Small intestine (tissue), 7 donors: Measurements from ENCODE around the gene KSR2. TPM values are rescaled to one million over a fixed set of nuclear protein-coding genes. Genes with fewer than 3 reads are reported as not detected.

Source experiments
- DNase-seq, 2 donors: peaks; one replicate each; pipeline versions ENCODE4 v3.0.0 to v3.0.0-alpha.2; 2013
- FAIRE-seq: peaks from 2 replicates; lab custom pipeline; 2012; peaks lifted over from hg19 to GRCh38; lab: Jason Lieb, UNC
- H3K27ac ChIP-seq, 3 donors: one replicate each; pipeline ENCODE4 v1.5.1; 2013; ENCODE audit warnings: low read length in 2 of 3, mild to moderate bottlenecking in 2 of 3, control low read depth in 1 of 3, inconsistent platforms in 1 of 3, low read depth in 1 of 3, moderate library complexity in 1 of 3
- H3K27me3 ChIP-seq, 3 donors: one replicate each; pipeline ENCODE4 v1.6.1; 2013; ENCODE audit warnings: low read length in 3 of 3, inconsistent platforms in 1 of 3; ENCODE audit not compliant: control insufficient read depth in 3 of 3, insufficient read depth in 3 of 3
- H3K36me3 ChIP-seq, 3 donors: one replicate each; pipeline ENCODE4 v1.6.1; 2013; ENCODE audit warnings: low read length in 3 of 3, inconsistent platforms in 1 of 3, low read depth in 1 of 3, mild to moderate bottlenecking in 1 of 3, moderate library complexity in 1 of 3; ENCODE audit not compliant: control insufficient read depth in 3 of 3, insufficient read depth in 2 of 3
- H3K4me1 ChIP-seq, 3 donors: one replicate each; pipeline ENCODE4 v1.6.1; 2013; ENCODE audit warnings: low read length in 2 of 3, inconsistent platforms in 1 of 3, low read depth in 1 of 3, mild to moderate bottlenecking in 1 of 3, moderate library complexity in 1 of 3; ENCODE audit not compliant: control insufficient read depth in 3 of 3, insufficient read depth in 2 of 3
- H3K4me3 ChIP-seq, 3 donors: one replicate each; pipeline ENCODE4 v1.5.1; 2013; ENCODE audit warnings: low read length in 3 of 3, control low read depth in 1 of 3, inconsistent platforms in 1 of 3, low read depth in 1 of 3, mild to moderate bottlenecking in 1 of 3, moderate library complexity in 1 of 3
- H3K9me3 ChIP-seq, 2 donors: one replicate each; pipeline ENCODE4 v1.6.1; 2013; ENCODE audit warnings: low read depth in 1 of 2, low read length in 1 of 2; ENCODE audit not compliant: control insufficient read depth in 2 of 2, insufficient read depth in 1 of 2
- WGBS, 3 donors: extraction: QIAGEN DNeasy Blood & Tissue Kit; methylation state at CpG; one replicate each; pipeline ENCODE4 v1.1.7; 2013; 5-methylcytosine and 5-hydroxymethylcytosine counted together
- polyA plus RNA-seq, 4 donors: library from polyadenylated mRNA; stranded (reverse) in 3 of 4; unstranded in 1 of 4; fragments of 200-250 nt in 3 of 4; fragments of 120-200 nt in 1 of 4; gene quantifications; one replicate each; pipeline versions ENCODE4 v1.2.1 to v1.2.3, GENCODE V29; 2013
- donor health status: healthy with polysubstance abuse.
- donor health status: control.
- donor health status: control.
- donor health status: Bipolar disorder and iron deficiency.
- donor health status: healthy.

KSR2 gene
- polyA plus RNA-seq, 4 donors: 0.16 to 0.33 TPM; not detected in 2

DNA sequence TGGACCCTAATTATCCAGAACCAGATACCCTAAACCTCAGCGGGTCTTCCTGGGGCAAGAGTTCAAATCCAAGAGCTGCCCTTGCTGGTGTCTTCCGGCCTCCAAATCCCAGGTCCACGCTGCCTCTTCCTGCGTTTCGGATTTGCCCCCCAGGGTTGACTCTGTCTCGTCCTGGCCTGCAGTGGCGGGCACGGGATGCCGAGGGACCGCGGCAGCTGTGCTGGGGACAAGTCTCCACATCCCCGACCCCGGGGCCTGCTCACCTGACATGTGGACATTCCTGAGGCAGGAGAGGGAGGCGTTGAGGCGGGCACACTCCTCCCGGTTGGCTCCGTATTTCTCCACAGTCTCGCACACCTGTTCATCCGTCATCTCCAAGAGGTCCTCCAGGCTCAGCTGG, 113.6 kb downstream of the KSR2 start:
- Histone ChIP-seq H3K27ac (no peak overlapping the region), H3K36me3 (no peaks in the 10 kb centered on the region), H3K27me3 (no peaks in the 10 kb centered on the region), H3K4me1 (no peaks in the 10 kb centered on the region), H3K9me3 (peaks cover 0 to 7% of the 10 kb centered on the region in 2 donors), H3K4me3 (no peak overlapping the region)
- DNase-seq (no peak), FAIRE-seq (no peak)
- 90 to 94% (median 93%) methylated on average over 19 of the region's 19 CpGs for WGBS, 3 donors

DNA sequence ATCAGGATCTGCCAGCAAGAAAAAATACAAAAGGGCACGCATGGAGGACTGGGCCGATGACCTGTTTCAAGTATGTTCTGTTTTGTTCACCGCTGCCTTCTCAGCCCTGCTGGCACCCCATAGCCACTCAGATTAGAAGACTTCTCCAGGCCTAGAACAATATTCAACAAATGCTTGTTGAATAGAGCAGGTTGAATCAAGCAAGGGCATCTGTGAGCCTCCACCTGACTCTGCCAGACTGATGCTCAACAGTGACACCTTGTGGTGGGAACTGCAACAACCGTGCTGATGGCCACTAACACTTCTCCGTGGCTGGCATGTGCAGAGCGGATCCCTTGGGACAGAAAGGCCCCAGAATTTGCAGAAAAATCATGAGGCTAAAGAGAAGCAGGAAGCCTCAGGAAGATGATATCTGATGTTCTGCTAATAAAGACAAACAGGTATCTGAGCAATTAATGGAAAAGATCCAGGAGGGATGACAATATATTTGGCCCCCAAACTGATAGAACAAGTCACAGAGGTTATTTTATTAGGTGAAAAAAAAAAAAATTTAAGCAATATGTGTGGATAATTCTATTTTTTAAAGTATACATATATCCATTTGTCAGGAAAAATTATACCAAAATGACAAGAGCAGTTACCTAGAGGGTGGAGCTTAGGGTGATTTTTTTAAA, 114.3 kb downstream of the KSR2 start:
- FAIRE-seq (no peak), DNase-seq (peak; percentile 51 to 56)
- Histone ChIP-seq H3K9me3 (peaks cover 0 to 7% of the 10 kb centered on the region in 2 donors), H3K4me3 (no peak overlapping the region), H3K27me3 (no peaks in the 10 kb centered on the region), H3K4me1 (no peaks in the 10 kb centered on the region), H3K27ac (no peak overlapping the region), H3K36me3 (no peaks in the 10 kb centered on the region)
- 52 to 71% (median 59%) methylated on average over 6 of the region's 6 CpGs for WGBS, 3 donors

DNA sequence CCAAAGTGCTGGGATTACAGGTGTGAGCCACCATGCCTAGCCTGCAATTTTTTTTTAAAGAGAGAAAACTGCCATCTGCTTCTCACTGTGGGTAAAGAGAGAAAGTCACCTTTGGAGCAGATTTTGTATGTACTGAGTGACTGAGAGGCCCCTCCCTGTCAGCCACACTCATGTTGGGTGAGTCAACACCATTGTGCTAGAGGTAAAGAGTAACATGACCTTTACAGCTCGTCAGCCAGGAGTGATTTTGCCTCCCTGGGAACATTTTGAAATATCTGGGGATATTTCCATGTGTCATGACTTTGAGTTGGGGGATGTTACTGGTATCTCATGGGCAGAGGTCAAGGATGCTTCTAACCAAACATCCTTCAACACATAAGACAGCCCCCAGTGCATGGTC, 115.2 kb downstream of the KSR2 start:
- Histone ChIP-seq H3K4me3 (no peak overlapping the region), H3K9me3 (peaks cover 0 to 7% of the 10 kb centered on the region in 2 donors), H3K4me1 (no peaks in the 10 kb centered on the region), H3K27me3 (no peaks in the 10 kb centered on the region), H3K27ac (no peak overlapping the region), H3K36me3 (no peaks in the 10 kb centered on the region)
- 18 to 32% (median 20%) methylated on average over 1 of the region's 1 CpG for WGBS, 3 donors
- DNase-seq (peak; percentile 16 to 49), FAIRE-seq (no peak)

DNA sequence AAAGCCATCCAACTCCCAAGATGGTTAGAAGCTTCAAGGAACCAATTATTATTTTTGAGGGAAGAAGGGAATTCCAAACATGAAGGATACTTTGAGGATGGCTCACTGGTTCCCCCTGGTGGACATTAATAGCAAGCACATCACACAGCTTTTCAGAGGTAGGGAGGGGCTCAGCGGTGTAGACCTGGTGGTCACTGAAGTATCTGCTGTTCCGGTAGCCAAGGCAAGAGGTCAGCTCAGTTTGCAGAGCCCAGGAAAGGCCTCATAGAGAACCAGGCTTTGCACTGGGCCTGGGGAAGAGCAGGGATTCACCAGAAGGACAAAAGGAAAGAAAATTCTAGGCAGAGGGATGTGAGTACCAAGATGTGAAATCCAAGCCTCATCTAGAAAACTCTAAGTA, 118.7 kb downstream of the KSR2 start:
- WGBS, 3 donors: 8 to 21% (median 9%) methylated on average over 2 of the region's 2 CpGs
- Histone ChIP-seq H3K27me3 (no peaks in the 10 kb centered on the region), H3K4me1 (no peaks in the 10 kb centered on the region), H3K4me3 (no peak overlapping the region), H3K9me3 (peaks cover 0 to 7% of the 10 kb centered on the region in 2 donors), H3K36me3 (no peaks in the 10 kb centered on the region), H3K27ac (no peak overlapping the region)
- FAIRE-seq: no peak
- DNase-seq: peak; percentile 15 to 48

DNA sequence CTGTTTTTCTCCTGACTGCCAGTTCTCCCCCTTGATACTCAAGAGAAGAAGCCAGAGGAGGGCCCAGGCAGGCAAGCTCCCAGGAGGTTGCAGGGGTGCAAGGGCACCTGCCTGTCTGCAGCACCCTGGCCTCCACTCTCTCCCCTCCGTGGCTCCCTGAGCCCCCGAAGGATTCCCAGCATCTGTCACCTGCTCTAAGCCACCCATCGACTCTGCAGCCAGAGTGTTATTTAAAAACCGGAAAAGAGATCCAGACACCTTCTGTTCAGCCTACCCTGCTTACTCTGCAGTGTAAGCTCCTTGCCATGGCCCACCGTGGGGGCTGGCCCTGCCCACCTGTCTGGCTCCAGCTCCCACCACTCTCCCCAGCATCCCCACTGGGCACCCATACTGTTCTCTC, 121.4 kb downstream of the KSR2 start:
- WGBS, 3 donors: 47 to 67% (median 52%) methylated on average over 3 to 5 of the region's 5 CpGs
- Histone ChIP-seq H3K27me3 (peaks cover 0 to 3% (median 0%) of the 10 kb centered on the region in 3 donors), H3K4me3 (no peak overlapping the region), H3K4me1 (no peaks in the 10 kb centered on the region), H3K27ac (no peak overlapping the region), H3K36me3 (no peaks in the 10 kb centered on the region), H3K9me3 (peaks cover 0 to 4% of the 10 kb centered on the region in 2 donors)
- no peak for DNase-seq
- no peak for FAIRE-seq

DNA sequence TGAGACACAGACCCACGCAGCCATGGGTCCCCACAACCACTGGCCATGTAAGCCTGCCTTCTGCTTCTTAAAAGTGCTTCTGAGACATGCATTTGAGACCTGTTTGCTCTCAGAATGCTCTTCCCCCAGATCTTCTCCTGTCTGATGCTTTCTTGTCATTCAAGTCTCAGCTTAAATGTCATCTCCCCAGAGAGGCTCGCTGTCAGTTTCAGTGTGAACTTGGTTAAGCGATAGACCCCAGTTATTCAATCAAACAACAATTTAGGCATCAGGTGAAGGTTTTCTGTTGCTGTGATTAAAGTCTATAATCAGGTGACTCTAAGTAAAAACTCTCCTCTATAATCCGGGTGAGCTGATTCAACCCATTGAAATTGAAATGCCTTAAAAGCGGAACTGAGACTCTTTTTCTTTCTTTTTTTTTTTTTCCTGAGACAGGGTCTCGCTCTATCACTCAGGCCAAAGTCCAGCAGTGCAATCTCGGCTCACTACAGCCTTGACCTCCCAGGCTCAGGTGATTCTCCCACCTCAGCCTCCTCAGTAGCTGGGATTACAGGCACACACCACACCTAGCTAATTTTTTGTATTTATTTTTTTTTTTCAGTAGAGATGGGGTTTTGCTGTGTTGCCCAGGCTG, 123.4 kb downstream of the KSR2 start:
- H3K27ac ChIP-seq: no peak overlapping the region
- no peaks in the 10 kb centered on the region for H3K36me3 ChIP-seq
- DNase-seq: no peak
- peaks cover 0 to 4% of the 10 kb centered on the region in 2 donors for H3K9me3 ChIP-seq
- H3K4me3 ChIP-seq: no peak overlapping the region
- FAIRE-seq: no peak
- peaks cover 0 to 3% (median 0%) of the 10 kb centered on the region in 3 donors for H3K27me3 ChIP-seq
- H3K4me1 ChIP-seq: no peaks in the 10 kb centered on the region
- WGBS, 3 donors: 55 to 64% (median 57%) methylated on average over 7 of the region's 7 CpGs

DNA sequence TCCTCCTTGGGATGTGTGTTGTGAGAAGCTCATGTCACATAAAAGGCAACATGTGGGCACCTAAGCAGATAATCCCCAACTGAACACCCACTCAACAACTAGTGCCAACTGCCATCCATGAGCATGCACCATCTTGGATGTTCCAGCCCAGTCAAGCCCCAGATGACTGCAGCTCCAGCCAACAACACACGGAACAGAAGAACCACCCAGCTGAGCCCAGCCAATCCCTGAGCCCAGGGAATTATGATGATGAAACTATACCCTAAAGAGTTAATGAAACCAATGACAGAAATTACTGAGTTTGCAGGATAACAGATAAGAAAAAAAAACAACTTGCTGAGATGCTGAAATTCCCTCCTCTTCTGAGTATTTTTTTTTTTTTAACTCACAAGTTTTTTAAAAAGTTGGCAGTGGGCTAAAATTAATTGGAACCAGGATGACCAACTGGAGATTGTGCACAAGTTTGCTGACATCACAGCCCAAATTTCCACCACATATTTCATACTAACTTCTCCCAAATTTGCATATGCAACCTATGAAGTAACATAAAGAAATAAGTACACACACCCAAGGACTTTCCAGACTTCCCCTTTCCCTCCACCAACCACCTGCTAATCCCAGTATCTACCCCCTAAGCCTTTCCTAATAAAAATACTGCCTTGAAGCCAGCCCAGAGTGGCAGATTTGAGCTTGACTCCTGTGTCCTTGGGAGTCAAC, 124.5 kb downstream of the KSR2 start:
- Histone ChIP-seq H3K9me3 (peaks cover 0 to 4% of the 10 kb centered on the region in 2 donors), H3K27ac (no peak overlapping the region), H3K4me1 (no peaks in the 10 kb centered on the region), H3K36me3 (no peaks in the 10 kb centered on the region), H3K4me3 (no peak overlapping the region), H3K27me3 (peaks cover 0 to 3% (median 0%) of the 10 kb centered on the region in 3 donors)
- WGBS, 3 donors: 83 to 90% (median 86%) methylated on average over 1 of the region's 1 CpG
- DNase-seq: no peak
- no peak for FAIRE-seq

DNA sequence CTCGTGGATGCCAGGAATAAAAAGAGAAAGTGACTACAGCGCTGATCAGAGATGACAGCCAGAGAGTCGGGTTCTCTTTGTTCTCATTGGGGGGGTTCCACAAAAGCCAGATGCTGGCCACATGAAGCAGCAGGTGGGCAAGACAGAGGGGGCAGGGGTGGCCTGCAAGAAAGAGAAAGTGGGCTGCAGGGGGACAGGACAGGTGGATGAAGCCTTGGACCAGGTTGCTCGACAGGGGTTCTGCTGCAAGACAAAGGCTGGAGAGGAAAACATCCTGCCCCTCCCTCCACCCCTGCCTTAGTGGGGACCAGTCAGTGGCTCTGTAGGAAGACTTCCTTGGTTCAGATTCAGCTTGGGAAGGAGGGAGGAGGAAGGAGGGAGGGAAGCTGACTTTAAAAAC, 126.2 kb downstream of the KSR2 start:
- Histone ChIP-seq H3K9me3 (peaks cover 0 to 4% of the 10 kb centered on the region in 2 donors), H3K27me3 (peaks cover 0 to 3% (median 0%) of the 10 kb centered on the region in 3 donors), H3K36me3 (no peaks in the 10 kb centered on the region), H3K4me1 (no peaks in the 10 kb centered on the region), H3K4me3 (no peak overlapping the region), H3K27ac (no peak overlapping the region)
- WGBS, 3 donors: 53 to 57% (median 54%) methylated on average over 4 of the region's 4 CpGs
- FAIRE-seq (no peak), DNase-seq (no peak)
